ENCODE data around the gene HOXA1.

Gene HOXA1

DNA sequence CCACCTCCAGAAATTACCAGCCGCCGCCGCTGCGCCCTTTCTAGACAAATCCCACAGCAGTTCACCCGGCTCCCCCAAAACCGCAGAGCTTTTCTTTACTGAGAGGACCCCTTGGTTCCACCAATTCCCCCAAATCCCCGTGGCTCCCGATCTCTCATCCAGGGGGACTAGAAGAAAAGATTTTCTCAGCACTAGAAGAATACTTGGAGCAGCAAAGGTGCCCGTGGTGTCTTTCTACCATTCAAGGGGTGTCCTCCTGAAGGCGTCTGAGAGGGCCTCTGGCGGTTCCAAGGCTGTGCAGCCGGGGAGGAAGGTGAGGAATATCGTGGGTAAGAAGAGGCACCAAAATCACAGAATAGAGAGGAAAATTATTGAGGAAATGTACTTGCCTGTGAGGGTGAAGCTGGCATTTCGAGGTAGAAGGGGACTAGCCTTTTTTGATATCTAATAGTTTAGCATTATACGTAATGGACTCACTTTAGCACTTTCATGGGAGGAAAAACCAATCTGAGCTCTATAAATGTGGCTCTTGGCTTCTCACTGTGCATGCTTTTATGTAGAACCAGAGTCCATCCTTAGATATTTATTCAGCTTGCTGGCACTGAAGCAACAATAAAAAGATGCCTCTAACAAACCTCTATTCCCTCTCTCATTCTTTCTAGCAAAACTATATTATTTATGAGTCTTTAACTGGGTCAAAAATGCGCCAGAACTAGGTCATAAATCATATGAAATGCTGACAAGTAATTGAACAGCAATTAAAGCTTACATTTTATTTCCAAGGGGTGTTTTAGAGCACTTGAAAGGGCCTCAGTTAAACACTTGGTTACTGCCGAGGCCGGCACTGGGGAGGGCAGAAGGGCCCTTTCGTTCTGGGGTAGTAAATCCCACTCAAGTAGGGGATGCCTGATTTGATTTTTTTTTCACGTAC is 20.5 kb upstream of the HOXA1 start:
- DNase-seq: no peak

DNA sequence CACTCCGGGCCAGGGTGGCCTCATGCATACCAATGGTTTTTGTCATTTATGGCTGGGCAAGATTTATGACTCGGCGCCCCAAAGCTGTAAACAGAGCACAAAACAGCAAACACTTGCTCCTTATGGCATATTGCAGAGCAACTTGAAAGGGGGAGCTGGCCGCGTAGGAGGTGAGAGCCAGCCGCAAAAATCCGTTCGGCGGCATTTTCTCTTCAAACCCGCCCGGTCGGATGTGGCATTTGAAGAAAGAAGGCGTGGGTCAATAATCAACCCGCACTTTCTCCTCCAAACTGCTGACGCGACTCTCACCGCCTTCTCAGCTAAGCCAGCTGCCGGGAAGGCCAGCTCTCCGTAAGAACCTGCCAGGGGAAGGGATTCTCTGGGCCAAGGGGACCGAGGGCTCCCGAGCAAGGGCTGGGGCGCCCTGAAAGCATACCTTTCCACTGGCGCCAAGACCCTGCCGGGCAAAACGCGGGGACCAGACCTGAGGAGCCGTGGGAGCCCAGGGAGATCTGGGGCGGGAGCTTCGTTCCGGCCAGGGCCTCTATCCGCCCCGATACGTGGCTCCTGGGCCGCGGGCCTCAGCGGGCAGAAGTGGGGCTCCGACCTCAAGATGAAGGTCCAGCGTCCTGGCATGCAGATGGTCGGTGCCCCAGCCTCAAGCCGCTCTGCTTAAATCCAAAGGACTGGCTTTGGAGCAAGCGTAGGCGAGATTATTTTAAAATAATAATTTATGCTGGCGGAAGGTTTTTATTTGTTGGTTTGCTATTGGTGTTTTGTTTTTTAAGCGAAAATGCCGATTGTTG is 19.6 kb upstream of the HOXA1 start:
- no peak for DNase-seq

DNA sequence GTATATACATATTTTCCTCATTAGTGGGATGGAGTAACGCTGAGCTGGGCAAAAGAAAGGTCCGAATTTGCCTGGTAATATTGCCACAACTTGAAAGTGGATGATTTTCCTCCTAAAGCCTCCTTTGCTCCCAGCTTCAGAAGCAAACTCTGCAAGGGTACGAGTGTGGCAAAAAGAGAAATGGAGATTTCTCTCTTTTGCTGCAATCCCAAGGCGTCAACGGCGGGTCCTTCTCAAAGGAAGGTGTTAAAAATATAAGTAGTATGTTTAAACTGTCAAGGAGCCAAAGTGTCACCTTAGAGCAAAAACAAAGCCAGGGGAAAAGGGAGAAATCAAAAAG is 19.1 kb upstream of the HOXA1 start:
- no peak for DNase-seq

DNA sequence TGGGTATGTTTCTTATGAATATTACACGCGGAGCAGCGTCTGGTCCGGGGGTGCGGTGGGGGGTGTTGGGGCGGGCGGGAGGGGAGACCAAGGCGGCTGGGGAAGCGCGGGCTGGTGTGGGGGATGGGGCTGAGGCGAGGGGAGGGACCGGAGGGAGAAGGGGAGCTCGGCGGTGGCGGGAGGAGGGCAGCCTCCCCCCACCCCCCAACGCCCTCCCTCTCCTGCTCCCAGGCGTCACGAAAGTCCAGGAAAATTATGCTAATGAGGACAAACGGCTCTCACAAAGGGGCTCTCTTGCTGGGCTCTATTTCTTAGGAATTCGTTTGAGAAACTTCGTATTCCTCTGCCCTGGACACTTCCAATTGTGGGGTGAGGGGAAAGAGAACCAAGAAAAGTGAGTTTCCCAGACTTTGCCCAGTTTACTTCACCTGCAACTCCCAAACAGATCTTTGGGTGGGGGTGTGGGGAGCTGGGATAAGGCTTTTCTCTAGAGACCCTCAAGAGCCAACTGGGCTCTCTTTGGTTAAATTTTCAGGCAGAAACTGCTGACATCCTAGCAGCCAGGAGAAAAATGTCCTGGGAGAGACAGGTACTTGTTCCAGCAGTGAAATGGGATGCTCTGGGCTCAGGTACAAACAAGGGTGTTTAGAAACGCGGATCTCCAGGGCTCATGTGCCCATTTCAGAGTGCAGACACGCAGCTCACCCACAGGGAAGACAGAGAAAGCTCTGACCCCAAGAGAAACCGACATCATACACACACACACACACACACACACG is 18.4 kb upstream of the HOXA1 start:
- no peak for DNase-seq

DNA sequence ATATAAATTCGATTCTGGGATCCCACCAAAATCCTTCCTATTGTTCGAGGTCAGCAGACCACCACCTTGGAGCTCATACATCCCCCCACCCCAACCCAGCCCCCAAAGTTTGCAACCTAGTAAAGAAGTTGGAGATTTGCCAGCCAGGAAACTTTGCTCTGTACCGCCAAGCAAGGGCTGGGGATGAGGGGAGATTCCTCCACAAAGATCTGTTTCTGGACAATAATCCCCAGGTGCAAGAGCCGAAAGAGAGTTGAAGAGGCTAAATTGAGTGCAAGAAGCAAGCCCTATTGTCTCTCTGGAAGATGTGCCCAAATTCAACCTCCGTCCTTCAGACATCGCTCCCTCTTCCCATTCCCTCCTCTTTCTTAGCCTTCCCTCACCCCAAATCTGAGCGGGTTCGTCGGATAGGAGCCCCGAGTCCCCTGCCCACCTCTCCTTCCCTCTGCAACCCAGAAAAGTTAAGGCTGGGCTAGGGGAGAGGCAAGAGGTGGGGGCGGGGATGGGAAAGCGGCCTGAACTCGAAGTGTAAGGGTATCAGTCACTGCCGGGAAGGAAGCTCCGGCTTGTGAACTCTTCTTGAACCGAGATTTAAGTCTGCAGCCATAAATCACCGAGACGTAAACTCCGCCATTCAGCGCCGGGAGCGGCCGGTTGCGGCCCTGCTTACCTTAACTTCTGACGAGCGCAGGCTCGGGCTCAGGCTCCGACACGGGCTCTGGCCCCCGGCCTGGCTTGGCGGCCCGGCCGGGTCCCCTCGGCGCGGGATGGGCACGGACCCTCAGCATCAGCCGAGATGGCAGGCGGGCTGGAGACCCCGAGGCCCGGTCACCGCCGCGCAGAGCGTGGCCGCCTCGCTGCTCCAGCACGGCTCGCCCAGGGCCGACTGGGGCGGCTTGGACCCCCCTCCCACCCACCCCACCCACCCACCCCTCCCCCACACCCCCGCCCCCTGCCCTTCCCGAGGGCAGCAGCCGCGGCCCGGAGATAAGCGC is 17.5 kb upstream of the HOXA1 start:
- no peak for DNase-seq

DNA sequence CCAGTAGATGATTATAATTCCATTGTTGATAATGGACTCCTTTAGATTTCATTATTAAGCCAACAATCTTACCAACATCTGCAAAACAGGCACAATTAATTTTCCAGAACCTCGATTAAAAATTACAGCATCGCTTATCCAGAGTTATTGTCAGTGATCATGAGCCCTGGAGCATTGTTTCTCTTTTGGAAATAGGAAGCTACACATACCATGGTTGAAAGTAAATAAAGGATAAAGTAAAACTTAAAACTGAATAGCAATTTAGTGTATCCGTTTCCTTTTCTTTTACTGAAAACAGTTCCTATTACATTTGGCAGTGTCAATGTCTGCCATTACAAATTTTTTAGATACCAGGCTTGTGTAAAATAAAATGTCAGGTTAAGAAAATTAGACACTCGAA is 16.6 kb upstream of the HOXA1 start:
- DNase-seq: no peak

DNA sequence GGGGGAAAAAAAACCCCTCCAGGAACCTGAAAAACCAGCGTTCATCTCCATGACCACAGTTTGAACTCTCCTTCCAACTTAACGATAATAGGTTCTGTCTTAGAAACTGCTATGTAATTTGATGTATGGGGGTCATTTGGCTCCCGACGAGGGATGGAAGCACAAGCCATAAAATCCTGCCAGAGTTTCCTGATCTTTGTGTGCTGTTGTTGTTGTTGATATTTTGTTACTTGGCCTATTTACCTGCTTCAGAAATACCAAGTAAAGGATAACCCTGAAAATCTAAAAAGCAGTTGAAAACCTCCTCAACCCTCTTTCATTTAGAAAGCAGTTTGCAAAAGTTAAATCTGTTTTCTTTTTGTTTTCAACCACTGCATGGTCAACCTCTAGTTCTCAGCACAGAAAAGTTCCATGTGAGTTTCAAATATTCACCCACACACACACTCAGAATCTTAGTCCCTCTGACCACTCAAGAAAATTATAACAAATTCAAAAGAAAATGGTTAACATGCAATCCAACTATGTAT is 16.0 kb upstream of the HOXA1 start:
- DNase-seq: no peak

DNA sequence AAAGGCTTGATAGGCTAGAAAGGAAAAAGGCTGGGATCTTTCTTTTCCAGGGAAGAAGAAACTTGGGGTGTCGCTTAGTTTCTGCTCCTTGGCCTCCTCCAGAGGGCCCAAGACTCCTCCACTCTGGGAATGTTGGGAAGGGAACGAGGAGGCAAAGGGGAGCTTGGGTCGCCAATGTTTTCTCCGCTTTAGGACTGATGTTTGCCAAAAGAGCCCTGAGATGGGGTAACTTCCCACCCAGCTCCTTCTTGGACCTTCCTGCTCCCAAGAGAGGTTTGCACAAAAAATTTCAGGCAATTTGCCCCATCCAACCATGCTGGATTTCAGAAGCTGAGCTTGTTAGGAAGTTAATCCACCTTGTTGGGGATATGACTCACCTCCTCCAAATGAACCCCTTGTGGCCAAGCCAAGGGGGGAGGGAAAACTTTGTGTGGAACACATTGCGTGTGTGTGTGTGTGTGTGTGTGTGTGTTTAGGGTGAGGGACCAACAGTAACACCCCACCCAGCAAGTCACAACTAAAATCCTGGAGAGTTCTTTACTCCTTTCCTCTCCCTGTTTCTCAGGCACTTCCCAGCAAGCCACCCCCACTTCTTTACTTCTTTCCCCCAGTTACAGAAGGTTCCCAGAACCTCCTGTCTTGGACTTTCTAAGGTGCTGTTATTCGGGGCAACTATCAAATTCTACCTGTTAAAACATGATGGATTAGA is 15.4 kb upstream of the HOXA1 start:
- no peak for DNase-seq

DNA sequence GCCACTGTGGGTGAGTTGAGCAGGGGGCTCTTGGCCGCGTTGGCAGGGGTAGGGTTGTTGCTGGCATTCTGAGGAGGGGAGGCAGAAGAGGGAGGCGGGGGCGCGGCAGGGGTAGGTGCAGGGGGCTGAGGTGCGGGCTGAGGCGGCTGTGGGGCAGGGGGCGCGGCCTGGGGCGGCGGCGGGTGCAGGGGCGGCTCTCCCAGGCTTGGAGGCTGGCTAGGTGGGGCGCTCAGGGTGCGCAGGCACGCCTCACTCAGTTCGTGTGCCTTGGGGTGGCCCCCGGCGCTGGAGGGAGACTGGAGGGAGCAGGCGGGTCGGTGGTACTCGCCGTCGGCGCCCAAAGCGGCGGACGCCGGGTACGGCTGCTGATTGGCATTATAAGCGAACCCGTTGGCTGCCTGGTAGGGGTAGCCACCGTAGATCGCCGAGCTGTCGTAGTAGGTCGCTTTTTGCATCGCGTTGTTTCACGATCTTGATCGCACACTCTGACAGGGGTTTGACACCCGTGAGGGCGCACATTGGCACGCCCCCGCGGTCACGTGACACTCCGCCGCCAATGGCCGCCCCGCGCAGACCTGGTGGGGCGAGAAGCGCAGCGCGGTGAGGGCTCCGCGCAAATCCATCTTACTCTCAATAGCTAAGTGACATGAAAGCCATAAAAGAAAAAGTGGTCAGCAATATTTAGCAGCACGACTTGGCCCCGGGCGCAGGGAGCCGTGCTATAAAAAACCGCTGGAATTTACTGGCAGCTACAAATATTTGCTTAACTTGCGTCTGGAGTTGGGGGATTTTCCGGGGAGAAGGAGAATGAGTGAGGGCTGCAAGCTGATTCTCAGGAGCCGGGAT is 14.6 kb upstream of the HOXA1 start:
- DNase-seq: no peak

DNA sequence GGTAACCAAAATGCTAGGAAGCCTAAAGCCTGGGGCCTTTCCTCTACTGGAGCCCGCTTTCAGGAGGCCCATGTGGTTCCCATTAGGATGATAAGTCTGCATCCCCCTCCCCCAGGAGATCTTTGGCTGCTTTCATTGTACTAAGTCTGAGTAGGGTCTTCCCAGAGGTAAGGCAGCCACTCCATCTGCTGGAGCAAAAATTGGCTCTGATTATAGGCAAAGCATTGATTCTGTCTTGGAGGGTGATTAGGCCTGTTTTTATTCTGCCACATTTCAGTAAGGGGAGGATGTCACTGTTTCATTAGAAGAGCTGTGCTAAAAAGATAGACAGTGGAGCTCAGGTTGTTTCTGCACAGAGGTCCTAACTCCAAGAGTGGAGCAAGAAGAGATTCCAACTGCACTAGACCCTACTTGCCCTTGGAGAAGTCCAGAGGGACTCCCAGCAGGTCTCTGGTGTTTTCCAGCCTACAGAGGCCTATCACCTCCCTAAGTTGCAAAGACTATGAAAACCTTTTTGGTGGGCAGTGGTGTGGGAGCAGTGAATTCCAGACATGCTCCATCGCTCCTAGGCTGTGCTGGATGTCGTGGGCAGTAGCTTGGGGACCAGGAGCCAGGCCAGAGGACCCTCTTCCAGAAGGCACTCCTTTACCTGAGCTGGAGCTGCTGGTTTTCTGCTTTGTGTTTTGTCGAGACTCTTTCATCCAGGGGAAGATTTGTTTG is 13.8 kb upstream of the HOXA1 start:
- DNase-seq: no peak

DNA sequence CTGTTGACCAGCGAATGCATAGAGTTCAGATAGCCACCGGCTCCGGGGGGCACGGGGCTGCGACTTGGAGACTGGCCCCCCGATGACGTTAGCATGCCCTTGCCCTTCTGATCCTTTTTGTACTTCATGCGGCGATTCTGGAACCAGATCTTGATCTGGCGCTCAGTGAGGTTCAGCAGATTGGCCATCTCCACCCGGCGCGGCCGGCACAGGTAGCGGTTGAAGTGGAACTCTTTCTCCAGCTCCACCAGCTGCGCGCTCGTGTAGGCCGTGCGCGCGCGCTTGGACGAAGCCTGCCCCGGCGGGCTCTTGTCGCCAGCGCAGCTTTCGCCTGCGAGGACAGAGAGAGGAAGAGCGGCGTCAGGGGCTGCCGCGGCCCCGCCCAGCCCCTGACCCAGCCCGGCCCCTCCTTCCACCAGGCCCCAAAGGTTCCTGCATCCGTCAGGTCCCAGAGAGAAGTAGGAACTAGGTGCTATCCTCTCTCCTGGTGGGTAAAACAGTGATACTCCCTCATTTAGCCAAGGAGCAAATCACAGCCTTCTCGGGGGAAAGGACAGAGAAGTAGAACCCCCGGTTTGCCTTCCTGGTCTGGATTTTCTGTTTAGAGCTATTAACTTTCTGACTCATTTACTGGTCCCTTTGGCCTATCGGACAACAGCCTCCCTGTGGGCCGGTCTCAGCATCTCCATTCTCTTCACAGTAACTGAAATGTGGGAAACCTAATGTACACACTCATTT is 12.8 kb upstream of the HOXA1 start:
- no peak for DNase-seq

DNA sequence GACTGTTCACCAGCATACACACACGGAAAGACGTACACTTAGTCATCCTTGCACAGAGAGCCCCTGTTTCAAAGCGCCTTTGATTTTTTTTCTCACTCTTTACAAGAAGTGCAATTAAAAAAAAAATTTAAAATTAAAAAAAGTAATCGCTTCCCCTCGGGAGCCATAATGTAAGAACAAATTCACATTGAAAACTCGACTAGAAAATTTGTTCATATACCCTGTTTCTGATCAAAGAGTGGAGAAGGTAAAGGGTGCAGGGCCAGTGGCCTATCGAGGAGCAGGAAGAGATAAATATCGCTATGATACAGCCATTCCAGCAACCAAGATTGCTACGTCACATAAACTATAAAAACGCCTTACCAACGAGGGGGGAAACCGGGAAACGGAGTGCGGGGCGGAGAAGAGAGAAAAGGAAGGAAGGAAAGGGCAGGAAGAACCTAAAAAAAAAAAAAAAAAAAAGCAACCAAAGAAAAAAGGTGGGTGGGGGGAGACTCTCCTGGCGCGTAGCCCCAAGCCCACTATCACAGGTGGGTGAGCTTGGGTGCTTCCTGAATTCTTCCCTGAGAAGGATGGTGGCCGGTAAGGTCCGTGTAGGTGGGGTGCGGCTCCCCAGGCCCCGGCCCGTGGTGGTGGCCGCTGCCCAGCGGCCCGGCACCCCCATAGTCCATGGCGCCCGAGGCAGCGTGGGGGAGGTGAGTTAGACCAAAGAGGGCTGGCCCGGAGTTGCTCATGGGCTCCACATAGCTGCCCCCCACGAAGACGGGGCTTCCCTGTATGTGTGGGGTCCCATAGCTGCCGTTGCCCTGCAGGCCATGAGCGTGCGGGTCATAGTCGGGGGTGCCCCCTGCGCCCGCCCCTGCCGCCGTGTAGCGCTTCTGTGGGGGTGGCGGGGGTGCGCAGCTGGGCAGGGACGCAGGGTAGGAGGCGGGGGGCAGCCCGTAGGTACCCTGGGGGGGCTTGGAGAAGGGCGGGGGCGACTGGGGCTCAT is 11.9 kb upstream of the HOXA1 start:
- no peak for DNase-seq

DNA sequence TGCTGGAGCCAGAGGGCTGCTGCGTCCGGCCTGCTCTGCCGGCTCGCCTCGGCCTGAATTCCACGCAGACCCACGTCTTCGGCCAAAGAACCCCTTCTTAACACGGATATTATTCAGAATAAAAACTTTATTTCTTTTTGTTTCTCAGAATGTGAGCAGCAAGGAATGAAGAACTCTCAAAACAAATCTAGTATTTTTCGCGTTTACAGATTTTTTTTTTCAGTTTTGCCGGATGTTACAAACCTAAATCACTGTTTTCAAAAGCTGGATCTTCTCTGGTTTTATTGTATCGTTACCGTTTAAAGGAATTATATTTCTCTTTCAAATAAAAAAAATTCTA is 11.1 kb upstream of the HOXA1 start:
- no peak for DNase-seq

DNA sequence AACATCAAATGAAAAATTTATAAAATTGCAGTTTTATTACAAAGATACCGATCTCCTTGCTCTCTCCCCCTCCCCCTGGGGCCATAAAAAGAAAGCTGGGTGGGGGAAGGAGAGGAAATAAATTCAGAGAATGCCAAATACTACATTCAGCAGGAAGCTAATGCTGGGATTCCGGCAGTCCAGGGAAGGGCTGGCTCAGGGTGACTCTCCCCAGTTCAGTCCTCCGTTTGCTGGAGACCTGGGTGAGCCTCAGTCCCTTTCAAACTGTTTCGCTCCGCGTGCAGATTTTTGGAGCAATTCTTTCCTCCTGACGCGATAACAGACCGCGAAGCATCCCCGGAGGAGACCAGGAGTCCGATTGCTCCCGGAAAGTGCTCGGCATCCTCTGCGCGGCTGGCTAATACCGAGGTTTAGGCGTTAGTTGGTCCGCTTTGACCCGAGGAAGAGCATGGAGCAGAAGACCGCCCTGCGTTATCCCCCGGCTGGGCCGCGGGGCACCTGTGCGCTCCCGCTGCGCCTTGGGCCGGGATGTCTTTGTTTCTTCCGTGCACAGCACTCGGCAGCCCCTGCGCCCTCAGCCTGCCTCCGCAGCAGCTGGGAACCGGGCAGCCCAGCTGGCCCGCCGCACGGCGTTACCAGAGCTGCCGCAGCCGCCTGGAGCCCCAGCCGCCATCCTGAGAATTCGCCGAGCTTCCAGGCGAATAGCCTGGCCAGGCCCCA is 10.5 kb upstream of the HOXA1 start:
- DNase-seq: no peak

DNA sequence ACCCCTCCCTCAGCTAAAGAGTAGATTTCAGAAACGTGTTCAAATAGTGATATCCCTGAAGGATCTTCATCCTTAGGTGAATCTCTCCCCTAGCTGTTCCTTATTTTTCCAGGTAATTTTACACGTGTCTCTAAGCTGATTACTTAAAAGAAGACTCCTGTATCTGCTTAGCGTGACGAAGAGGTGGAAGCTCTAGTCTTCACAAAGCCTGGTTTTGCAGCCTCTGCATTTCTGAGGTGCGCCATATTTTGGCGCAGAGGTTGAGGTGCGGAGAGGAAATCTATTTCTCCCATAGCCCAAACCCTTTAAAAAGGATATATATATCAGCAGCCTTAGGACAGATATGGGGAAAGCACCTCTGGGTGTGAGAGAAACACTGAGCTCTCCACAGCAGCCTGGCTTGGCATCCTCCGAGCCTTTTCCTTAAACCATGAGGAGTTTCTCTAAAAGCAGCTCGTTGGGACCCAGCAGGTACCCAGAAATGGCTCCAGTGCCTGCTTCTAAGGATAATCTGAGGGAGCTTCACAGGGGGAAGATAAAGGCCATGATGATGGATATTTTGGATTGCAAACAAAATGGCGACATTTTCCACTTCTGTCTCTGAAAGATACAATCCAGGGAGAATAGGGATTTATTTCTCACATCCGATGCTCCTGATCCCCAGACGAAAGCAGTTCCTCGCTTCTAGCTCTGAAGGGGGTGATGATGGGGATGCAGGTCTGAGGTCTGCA is 9.7 kb upstream of the HOXA1 start:
- DNase-seq: no peak

DNA sequence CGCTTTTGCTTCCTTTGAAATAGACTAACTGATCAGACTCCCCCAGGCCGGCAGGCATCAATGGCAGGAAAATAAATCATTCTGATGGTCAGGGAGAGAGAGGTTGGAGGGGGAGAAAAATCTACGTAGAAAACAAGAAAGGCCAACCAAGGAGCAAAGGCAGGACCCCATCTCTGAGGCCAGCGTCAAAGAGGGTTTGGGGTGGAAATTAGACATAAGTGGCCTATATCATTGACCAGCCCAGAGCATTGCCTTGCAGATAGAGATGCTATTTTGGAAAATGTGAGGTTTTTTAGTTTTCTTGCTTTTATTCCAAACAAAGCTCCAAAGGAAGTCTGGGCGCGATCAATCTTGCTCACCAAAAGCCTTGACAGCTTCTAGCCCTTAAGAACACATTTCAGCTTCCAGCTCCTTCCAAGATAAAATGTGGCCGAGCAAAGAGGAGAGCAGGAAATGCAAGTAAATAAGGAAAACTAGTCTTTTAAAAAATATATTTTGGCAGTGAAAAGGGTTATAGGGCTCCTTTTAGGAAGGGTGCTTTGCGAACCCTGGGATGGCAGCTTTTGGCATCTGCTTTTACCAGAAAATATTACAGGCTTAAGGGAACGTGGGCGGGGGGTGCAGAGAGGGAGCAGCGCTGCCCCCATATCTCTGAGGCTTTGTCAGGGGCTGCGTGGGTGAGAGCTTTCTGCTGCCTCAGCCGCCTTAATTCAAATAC is 8.7 kb upstream of the HOXA1 start:
- DNase-seq: no peak
